ENCODE data around the gene MGAM2. TPM values are rescaled to one million over a fixed set of nuclear protein-coding genes. Genes with fewer than 3 reads are reported as not detected.

MGAM2 gene
- total RNA-seq, 1 donor from 2014 or later = 0.15 TPM

DNA sequence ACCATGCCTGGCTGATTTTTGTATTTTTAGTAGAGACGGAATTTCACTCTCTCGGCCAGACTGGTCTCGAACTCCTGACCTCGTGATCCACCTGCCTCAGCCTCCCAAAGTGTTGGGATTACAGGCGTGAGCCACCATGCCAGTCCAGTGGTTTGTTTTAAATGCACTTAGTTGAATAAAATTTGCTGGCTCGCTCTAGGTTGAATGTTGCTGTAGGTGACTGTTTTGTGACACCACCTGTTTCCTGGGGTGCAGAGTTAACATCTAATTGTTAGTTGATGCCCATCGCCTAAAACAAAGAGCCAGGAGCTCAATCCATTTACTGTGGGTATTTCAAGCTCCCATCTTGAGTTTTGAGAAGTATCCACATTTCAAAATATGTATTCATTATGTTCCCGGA, 31.2 kb downstream of the MGAM2 start:
- Mint-ChIP-seq H3K36me3 (ENCODE audit: low read depth, unreplicated experiment) (no peaks in the 10 kb centered on the region), H3K27me3 (ENCODE audit: unreplicated experiment) (no peaks in the 10 kb centered on the region), H3K9me3 (ENCODE audit: unreplicated experiment) (no peaks in the 10 kb centered on the region), H3K4me1 (ENCODE audit: unreplicated experiment) (peaks cover 6% of the 10 kb centered on the region), H3K27ac (ENCODE audit: unreplicated experiment) (no peak overlapping the region), H3K4me3 (ENCODE audit: unreplicated experiment) (no peak overlapping the region)
- TF ChIP-seq, protein P1, sequence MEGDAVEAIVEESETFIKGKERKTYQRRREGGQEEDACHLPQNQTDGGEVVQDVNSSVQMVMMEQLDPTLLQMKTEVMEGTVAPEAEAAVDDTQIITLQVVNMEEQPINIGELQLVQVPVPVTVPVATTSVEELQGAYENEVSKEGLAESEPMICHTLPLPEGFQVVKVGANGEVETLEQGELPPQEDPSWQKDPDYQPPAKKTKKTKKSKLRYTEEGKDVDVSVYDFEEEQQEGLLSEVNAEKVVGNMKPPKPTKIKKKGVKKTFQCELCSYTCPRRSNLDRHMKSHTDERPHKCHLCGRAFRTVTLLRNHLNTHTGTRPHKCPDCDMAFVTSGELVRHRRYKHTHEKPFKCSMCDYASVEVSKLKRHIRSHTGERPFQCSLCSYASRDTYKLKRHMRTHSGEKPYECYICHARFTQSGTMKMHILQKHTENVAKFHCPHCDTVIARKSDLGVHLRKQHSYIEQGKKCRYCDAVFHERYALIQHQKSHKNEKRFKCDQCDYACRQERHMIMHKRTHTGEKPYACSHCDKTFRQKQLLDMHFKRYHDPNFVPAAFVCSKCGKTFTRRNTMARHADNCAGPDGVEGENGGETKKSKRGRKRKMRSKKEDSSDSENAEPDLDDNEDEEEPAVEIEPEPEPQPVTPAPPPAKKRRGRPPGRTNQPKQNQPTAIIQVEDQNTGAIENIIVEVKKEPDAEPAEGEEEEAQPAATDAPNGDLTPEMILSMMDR (IDR thresholded peaks at IDR 0.05; ENCODE audit: unreplicated experiment) = no peak
- DNase-seq (ENCODE audit: low spot score) = no peak

DNA sequence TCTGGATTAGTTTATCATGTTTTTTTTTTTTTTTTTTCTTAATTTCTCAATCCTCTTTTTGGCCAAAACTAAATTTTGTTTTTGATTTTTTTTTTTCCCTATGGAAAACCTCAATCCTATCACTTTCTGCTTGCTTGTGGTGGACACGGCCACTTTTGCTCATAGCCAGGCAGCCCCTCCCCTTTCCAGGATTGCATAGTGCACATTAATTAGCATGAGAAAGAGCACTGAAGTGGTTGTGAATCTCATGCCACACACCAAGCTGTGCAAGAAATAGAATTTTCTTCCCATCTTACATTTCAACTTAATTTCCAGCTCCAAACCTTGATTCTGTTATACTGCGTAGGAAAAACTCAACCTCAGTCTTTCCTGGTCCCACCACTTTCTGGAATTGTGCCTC, 34.6 kb downstream of the MGAM2 start:
- no peak for DNase-seq (ENCODE audit: low spot score)
- TF ChIP-seq, protein P1 (IDR thresholded peaks at IDR 0.05; ENCODE audit: unreplicated experiment) = no peak
- Mint-ChIP-seq H3K4me3 (ENCODE audit: unreplicated experiment) (no peak overlapping the region), H3K27me3 (ENCODE audit: unreplicated experiment) (no peaks in the 10 kb centered on the region), H3K27ac (ENCODE audit: unreplicated experiment) (no peak overlapping the region), H3K36me3 (ENCODE audit: low read depth, unreplicated experiment) (no peaks in the 10 kb centered on the region), H3K4me1 (ENCODE audit: unreplicated experiment) (peaks cover 6% of the 10 kb centered on the region), H3K9me3 (ENCODE audit: unreplicated experiment) (no peaks in the 10 kb centered on the region)

GRCh38 chr7:142150356-142150755, 38.8 kb downstream of the MGAM2 start:
- TF ChIP-seq, protein P1 (IDR thresholded peaks at IDR 0.05; ENCODE audit: unreplicated experiment) = no peak
- DNase-seq (ENCODE audit: low spot score) = no peak
- Mint-ChIP-seq H3K9me3 (ENCODE audit: unreplicated experiment) (no peaks in the 10 kb centered on the region), H3K4me3 (ENCODE audit: unreplicated experiment) (no peak overlapping the region), H3K27ac (ENCODE audit: unreplicated experiment) (no peak overlapping the region), H3K27me3 (ENCODE audit: unreplicated experiment) (no peaks in the 10 kb centered on the region), H3K4me1 (ENCODE audit: unreplicated experiment) (peaks cover 3% of the 10 kb centered on the region), H3K36me3 (ENCODE audit: low read depth, unreplicated experiment) (no peaks in the 10 kb centered on the region)

DNA sequence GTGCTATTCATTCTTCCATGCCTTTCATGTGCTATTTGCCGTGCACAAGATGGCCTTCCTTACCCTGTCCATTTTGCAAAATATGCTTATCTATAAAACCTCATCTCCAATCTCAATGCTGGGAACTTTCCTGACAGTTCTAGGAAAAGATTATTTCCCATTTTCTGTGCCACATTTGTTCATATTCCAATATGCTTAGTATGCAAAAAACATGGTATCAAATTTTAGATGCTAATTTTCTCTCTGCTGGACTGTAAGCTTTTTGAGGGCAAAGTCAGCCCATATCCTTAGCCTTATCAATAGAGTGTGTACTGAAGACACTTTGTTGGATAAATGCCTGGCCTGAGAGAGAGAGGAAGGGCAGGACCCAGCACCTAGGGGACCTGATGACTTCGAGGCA, 39.4 kb downstream of the MGAM2 start:
- DNase-seq (ENCODE audit: low spot score) = no peak
- TF ChIP-seq, protein P1 (IDR thresholded peaks at IDR 0.05; ENCODE audit: unreplicated experiment) = no peak
- H3K4me3 Mint-ChIP-seq (ENCODE audit: unreplicated experiment) = no peak overlapping the region
- H3K27ac Mint-ChIP-seq (ENCODE audit: unreplicated experiment) = no peak overlapping the region
- no peaks in the 10 kb centered on the region for H3K36me3 Mint-ChIP-seq (ENCODE audit: low read depth, unreplicated experiment)
- H3K27me3 Mint-ChIP-seq (ENCODE audit: unreplicated experiment) = no peaks in the 10 kb centered on the region
- no peaks in the 10 kb centered on the region for H3K4me1 Mint-ChIP-seq (ENCODE audit: unreplicated experiment)
- no peaks in the 10 kb centered on the region for H3K9me3 Mint-ChIP-seq (ENCODE audit: unreplicated experiment)

DNA sequence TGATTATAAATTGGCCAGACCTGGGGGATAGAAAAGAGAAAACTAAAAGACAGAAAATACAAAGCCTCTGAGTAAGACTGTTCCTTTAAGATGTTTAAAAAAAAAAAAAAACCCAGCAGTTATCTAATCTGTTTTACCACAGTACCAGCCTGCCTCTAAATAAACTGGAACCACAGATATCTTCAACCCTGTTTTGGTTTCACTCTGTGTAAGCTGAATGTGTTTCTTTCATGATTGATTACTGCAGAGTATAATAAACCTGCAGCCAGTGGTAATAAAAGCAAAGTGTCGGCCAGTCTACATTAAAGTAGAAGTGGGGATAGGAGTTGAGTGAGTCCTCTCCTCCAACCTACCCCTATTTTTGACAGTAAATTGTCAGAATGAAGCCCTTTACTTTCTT, 40.6 kb downstream of the MGAM2 start:
- Mint-ChIP-seq H3K4me3 (ENCODE audit: unreplicated experiment) (no peak overlapping the region), H3K4me1 (ENCODE audit: unreplicated experiment) (no peaks in the 10 kb centered on the region), H3K36me3 (ENCODE audit: low read depth, unreplicated experiment) (no peaks in the 10 kb centered on the region)

More for the DNA sequence above, 40.6 kb downstream of the MGAM2 start:
- no peaks in the 10 kb centered on the region for H3K9me3 Mint-ChIP-seq (ENCODE audit: unreplicated experiment)
- TF ChIP-seq, protein P1 (IDR thresholded peaks at IDR 0.05; ENCODE audit: unreplicated experiment) = no peak
- H3K27me3 Mint-ChIP-seq (ENCODE audit: unreplicated experiment) = no peaks in the 10 kb centered on the region
- H3K27ac Mint-ChIP-seq (ENCODE audit: unreplicated experiment) = no peak overlapping the region
- DNase-seq (ENCODE audit: low spot score) = no peak
